GM23248 (cell line): ENCODE measurements around the gene MIGA2. TPM values are rescaled to one million over a fixed set of nuclear protein-coding genes. Genes with fewer than 3 reads are reported as not detected.

Experiments
- DNase-seq: peaks from one replicate; pipeline ENCODE4 v3.0.0-alpha.2; 2015
- H2AFZ ChIP-seq: fragments of 200-600 bp; sonication (generic); 2 replicates; pipeline ENCODE4 v1.6.1; 2016; ENCODE audit warnings: antibody characterized with exemption
- H3F3A ChIP-seq: fragments of 200-600 bp; sonication (generic); 2 replicates; pipeline ENCODE4 v1.6.1; 2016; ENCODE audit warnings: mild to moderate bottlenecking, antibody characterized with exemption, mixed run types; ENCODE audit not compliant: insufficient read depth
- H3K27ac ChIP-seq: fragments of 200-600 bp; sonication (generic); 2 replicates; pipeline ENCODE4 v1.5.1; 2016; ENCODE audit warnings: mild to moderate bottlenecking
- H3K27me3 ChIP-seq: fragments of 200-600 bp; sonication (generic); replicated peaks from 2 replicates; pipeline ENCODE4 v1.6.1; 2016; ENCODE audit warnings: mild to moderate bottlenecking; ENCODE audit not compliant: insufficient read depth
- H3K36me3 ChIP-seq: fragments of 200-600 bp; sonication (generic); 2 replicates; pipeline ENCODE4 v1.6.1; 2016; ENCODE audit warnings: low read depth, mild to moderate bottlenecking
- H3K4me1 ChIP-seq: fragments of 200-600 bp; sonication (generic); 2 replicates; pipeline ENCODE4 v1.6.1; 2016; ENCODE audit warnings: mild to moderate bottlenecking; ENCODE audit not compliant: insufficient read depth
- H3K4me2 ChIP-seq: fragments of 200-600 bp; sonication (generic); one replicate; pipeline ENCODE4 v1.6.1; 2016; ENCODE audit warnings: mild to moderate bottlenecking; ENCODE audit not compliant: unreplicated experiment
- H3K4me3 ChIP-seq: fragments of 200-600 bp; sonication (generic); 2 replicates; pipeline ENCODE4 v1.5.1; 2016; ENCODE audit warnings: mild to moderate bottlenecking
- H3K79me2 ChIP-seq: fragments of 200-600 bp; sonication (generic); 2 replicates; pipeline ENCODE4 v1.6.1; 2016; ENCODE audit warnings: mild to moderate bottlenecking; ENCODE audit not compliant: insufficient read depth
- H3K9ac ChIP-seq: fragments of 200-600 bp; sonication (generic); 2 replicates; pipeline ENCODE4 v1.6.1; 2016; ENCODE audit warnings: mild to moderate bottlenecking
- H3K9me2 ChIP-seq: fragments of 200-600 bp; sonication (generic); 2 replicates; pipeline ENCODE4 v1.6.1; 2016; ENCODE audit warnings: mixed run types, mild to moderate bottlenecking, moderate library complexity; ENCODE audit not compliant: insufficient read depth
- H3K9me3 ChIP-seq: fragments of 200-600 bp; sonication (generic); one replicate; pipeline ENCODE4 v1.6.1; 2017; ENCODE audit warnings: low read depth
- H4K20me1 ChIP-seq: fragments of 200-600 bp; sonication (generic); 2 replicates; pipeline ENCODE4 v1.6.0; 2016; ENCODE audit not compliant: insufficient read depth
- EZH2 ChIP-seq: fragments of 200-600 bp; sonication (generic); IDR thresholded peaks from 2 replicates; pipeline ENCODE4 v1.6.1; 2018; ENCODE audit warnings: antibody characterized with exemption, mild to moderate bottlenecking; ENCODE audit not compliant: insufficient read depth, poor library complexity, severe bottlenecking
- EZH2phosphoT487 ChIP-seq: fragments of 200-600 bp; sonication (generic); IDR thresholded peaks from 2 replicates; pipeline ENCODE4 v1.6.1; 2018; ENCODE audit warnings: antibody characterized with exemption, moderate library complexity, mild to moderate bottlenecking, low read depth; ENCODE audit not compliant: insufficient read depth
- WGBS, 2 experiments: methylation state at CpG; one replicate each; pipeline ENCODE4 v1.1.6; 2015 to 2017; ENCODE audit warnings: low lambda C conversion rate in 2 of 2, low coverage in 1 of 2; ENCODE audit errors: missing lambda C conversion rate in 2 of 2; 5-methylcytosine and 5-hydroxymethylcytosine counted together
- in situ Hi-C: fragments of 300-500 bp; cut with MboI; formaldehyde crosslinking; loops from 2 replicates; pipeline ENCODE4 v1.15.0; 2020
- polyA plus RNA-seq: library from polyadenylated mRNA; unstranded; fragments of >200 nt; fragmentation: Nextera tagmentation; extraction: Ambion mirVana; gene quantifications from 2 replicates; pipeline ENCODE4 v1.2.1, GENCODE V29; 2016
- total RNA-seq: library from RNA; depleted of rRNA; stranded (reverse); fragments of >200 nt; shearing (Covaris generic); gene quantifications from 2 replicates; pipeline ENCODE4 v1.2.3, GENCODE V29; 2014

The MIGA2 gene
- total and polyA plus RNA-seq, 2 experiments from 2014 or later, result 12.4 to 35.1 TPM

DNA sequence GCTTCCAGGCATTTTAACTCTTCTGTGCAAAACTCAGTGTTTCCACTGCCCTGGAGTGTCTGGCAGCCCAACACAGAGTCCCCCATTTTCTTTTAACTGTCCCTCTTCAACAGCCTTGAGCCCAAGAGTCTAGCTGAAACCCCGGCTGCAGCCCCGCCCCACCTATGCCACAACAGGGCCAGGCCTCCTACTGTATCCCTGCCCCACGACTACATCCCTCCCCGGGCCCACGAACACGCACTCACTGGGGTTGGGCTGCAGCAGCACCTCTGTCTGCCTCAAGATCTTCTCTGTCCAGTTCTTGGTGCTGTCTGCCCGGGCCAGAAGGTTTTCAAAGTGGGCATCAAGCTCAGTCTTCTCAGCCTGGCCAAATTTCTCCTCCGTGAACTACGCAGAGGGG lies 14.4 kb upstream of the MIGA2 start:
- Histone ChIP-seq H3K79me2 (peaks cover 15% of the 10 kb centered on the region), H3K9me3 (no peaks in the 10 kb centered on the region), H4K20me1 (no peaks in the 10 kb centered on the region), H3K27ac (no peak overlapping the region), H3K9me2 (no peaks in the 10 kb centered on the region), H3F3A (no peaks in the 10 kb centered on the region), H3K4me1 (peaks cover 11% of the 10 kb centered on the region), H3K4me2 (no peak overlapping the region), H2AFZ (no peak overlapping the region), H3K4me3 (no peak overlapping the region), H3K36me3 (no peaks in the 10 kb centered on the region), H3K27me3 (no peaks in the 10 kb centered on the region), H3K9ac (no peak overlapping the region)
- 83 to 84% methylated on average over 7 to 9 of the region's 9 CpGs for WGBS, 2 experiments
- in situ Hi-C loops, result no loop called here
- no peak for DNase-seq
- TF ChIP-seq EZH2 (no peak), EZH2phosphoT487 (no peak)

DNA sequence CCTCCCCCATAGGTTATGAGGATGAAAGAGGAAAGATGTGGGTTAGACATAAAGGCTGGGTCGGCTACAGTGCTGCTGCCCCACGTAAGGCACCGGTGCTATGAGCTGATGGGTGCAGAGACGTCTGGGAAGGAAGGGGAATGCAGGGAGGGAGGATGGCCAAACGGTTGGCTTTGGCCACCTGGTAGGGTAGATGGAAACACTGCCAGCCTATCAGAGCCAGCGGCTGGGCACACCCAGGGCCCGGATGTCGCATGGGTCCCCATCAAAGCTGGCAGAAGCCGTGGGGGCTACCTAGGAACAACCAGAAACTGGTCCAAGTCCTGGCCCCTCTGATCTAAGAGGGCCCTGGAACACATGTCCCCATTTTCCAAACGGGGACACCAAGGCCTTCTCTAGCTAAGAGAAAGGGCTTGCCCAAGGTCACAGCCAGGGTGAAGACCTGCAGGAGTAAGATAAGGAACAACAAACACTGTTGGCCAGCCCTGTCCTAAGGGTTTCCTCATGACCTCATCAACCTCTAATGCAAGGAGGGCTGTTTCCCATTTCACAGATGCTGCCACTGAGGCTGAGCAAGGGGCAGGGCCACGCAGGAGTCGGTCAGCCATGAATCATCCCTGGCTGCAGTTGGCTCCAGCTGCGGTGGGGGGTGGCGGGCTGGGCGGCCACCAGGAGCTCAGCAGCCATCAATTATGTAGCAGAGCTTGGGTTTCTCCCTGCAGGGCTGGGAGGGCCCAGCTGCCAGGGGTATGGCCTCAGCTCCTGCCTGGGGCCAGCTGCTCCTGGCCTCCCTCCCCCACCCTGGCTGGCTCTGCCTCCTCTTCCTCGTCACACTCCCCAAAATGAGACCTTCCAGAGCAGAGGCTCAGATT lies 13.2 kb upstream of the MIGA2 start:
- H4K20me1 ChIP-seq, result no peaks in the 10 kb centered on the region
- H3K9ac ChIP-seq, result peak overlapping the region; percentile 35
- no peaks in the 10 kb centered on the region for H3K36me3 ChIP-seq
- H3K79me2 ChIP-seq, result peaks cover 20% of the 10 kb centered on the region
- in situ Hi-C loops, result no loop called here
- H3K9me3 ChIP-seq, result no peaks in the 10 kb centered on the region
- H3K4me3 ChIP-seq, result peak overlapping the region; percentile 32; the same call in 1 of the 2 replicates
- H3K9me2 ChIP-seq, result no peaks in the 10 kb centered on the region
- TF ChIP-seq EZH2phosphoT487 (no peak), EZH2 (no peak)
- H3K4me1 ChIP-seq, result peaks cover 15% of the 10 kb centered on the region
- peak overlapping the region; percentile 23 for H3K4me2 ChIP-seq
- peak; percentile 85 for DNase-seq
- peak overlapping the region; percentile 36 for H2AFZ ChIP-seq
- H3K27me3 ChIP-seq, result no peaks in the 10 kb centered on the region
- H3F3A ChIP-seq, result no peaks in the 10 kb centered on the region
- 53 to 55% methylated on average over 16 of the region's 16 CpGs for WGBS, 2 experiments
- peak overlapping the region; percentile 69 for H3K27ac ChIP-seq

- Histone ChIP-seq H3K27ac (peak overlapping the region; percentile 69), H2AFZ (peak overlapping the region; percentile 36), H3K27me3 (no peaks in the 10 kb centered on the region), H4K20me1 (no peaks in the 10 kb centered on the region), H3K79me2 (peaks cover 20% of the 10 kb centered on the region), H3K36me3 (no peaks in the 10 kb centered on the region), H3F3A (no peaks in the 10 kb centered on the region), H3K9me2 (no peaks in the 10 kb centered on the region), H3K4me1 (peaks cover 15% of the 10 kb centered on the region), H3K9ac (peak overlapping the region; percentile 35), H3K9me3 (no peaks in the 10 kb centered on the region), H3K4me2 (peak overlapping the region; percentile 23), H3K4me3 (peak overlapping the region; percentile 32; the same call in 1 of the 2 replicates)
- 4 to 8% methylated on average over 4 of the region's 4 CpGs for WGBS, 2 experiments
- DNase-seq, result no peak
- in situ Hi-C loops, result no loop called here
- TF ChIP-seq EZH2phosphoT487 (no peak), EZH2 (no peak)
Observed at GRCh38 chr9:129023908-129024233, 12.6 kb upstream of the MIGA2 start.

- 50 to 53% methylated on average over 14 to 17 of the region's 17 CpGs for WGBS, 2 experiments
- DNase-seq, result peak; percentile 25
- Histone ChIP-seq H2AFZ (no peak overlapping the region), H3K4me2 (peak overlapping the region; percentile 71), H3K36me3 (no peaks in the 10 kb centered on the region), H3K9me2 (no peaks in the 10 kb centered on the region), H3F3A (no peaks in the 10 kb centered on the region), H3K27me3 (no peaks in the 10 kb centered on the region), H3K79me2 (peaks cover 20% of the 10 kb centered on the region), H4K20me1 (no peaks in the 10 kb centered on the region), H3K4me3 (peak overlapping the region; percentile 72), H3K4me1 (peaks cover 15% of the 10 kb centered on the region), H3K9ac (no peak overlapping the region), H3K9me3 (no peaks in the 10 kb centered on the region), H3K27ac (no peak overlapping the region)
- in situ Hi-C loops, result no loop called here
- TF ChIP-seq EZH2 (no peak), EZH2phosphoT487 (no peak)
Observed at GRCh38 chr9:129026442-129027223, 9.8 kb upstream of the MIGA2 start.
